MM.1S (cell line): ENCODE results near the gene BTBD9.

ENCODE experiments used
- DNase-seq: peaks from one replicate; pipeline ENCODE4 v3.0.0-alpha.2; 2015
- H2AFZ ChIP-seq: fragments of 300-600 bp; sonication (generic); 2 replicates; pipeline ENCODE4 v1.6.0; 2016; ENCODE audit warnings: antibody characterized with exemption, low read length
- H3F3A ChIP-seq: fragments of 300-600 bp; sonication (generic); 2 replicates; pipeline ENCODE4 v1.6.1; 2016; ENCODE audit warnings: mild to moderate bottlenecking, antibody characterized with exemption, low read length, moderate library complexity, mixed read lengths; ENCODE audit not compliant: insufficient read depth
- H3K27ac ChIP-seq: fragments of 300-600 bp; sonication (generic); 2 replicates; pipeline ENCODE4 v1.5.1; 2016; ENCODE audit warnings: mild to moderate bottlenecking, low read length
- H3K27me3 ChIP-seq: fragments of 300-600 bp; sonication (generic); replicated peaks from 2 replicates; pipeline ENCODE4 v1.6.0; 2016; ENCODE audit warnings: low read length; ENCODE audit not compliant: insufficient read depth
- H3K36me3 ChIP-seq: fragments of 300-600 bp; sonication (generic); replicated peaks from 2 replicates; pipeline ENCODE4 v1.6.1; 2016; ENCODE audit warnings: mild to moderate bottlenecking, low read length, mixed read lengths; ENCODE audit not compliant: insufficient read depth
- H3K4me1 ChIP-seq: fragments of 300-600 bp; sonication (generic); 2 replicates; pipeline ENCODE4 v1.6.1; 2016; ENCODE audit warnings: low read length, mixed read lengths
- H3K4me2 ChIP-seq: fragments of 300-600 bp; sonication (generic); 2 replicates; pipeline ENCODE4 v1.6.0; 2016; ENCODE audit warnings: low read depth, low read length
- H3K4me3 ChIP-seq: fragments of 300-600 bp; sonication (generic); 2 replicates; pipeline ENCODE4 v1.5.1; 2016; ENCODE audit warnings: low read length, mixed read lengths
- H3K79me2 ChIP-seq: fragments of 300-600 bp; sonication (generic); 2 replicates; pipeline ENCODE4 v1.6.1; 2016; ENCODE audit warnings: mixed run types, low read length, mixed read lengths
- H3K9ac ChIP-seq: fragments of 300-600 bp; sonication (generic); 2 replicates; pipeline ENCODE4 v1.6.1; 2016; ENCODE audit warnings: low read length, mixed read lengths
- H3K9me2 ChIP-seq: fragments of 300-600 bp; sonication (generic); replicated peaks from 2 replicates; pipeline ENCODE4 v1.6.1; 2016; ENCODE audit warnings: mild to moderate bottlenecking, low read length, mixed read lengths; ENCODE audit not compliant: insufficient read depth
- H3K9me3 ChIP-seq: fragments of 300-600 bp; sonication (generic); replicated peaks from 2 replicates; pipeline ENCODE4 v1.6.1; 2016; ENCODE audit warnings: mild to moderate bottlenecking, low read length, mixed read lengths; ENCODE audit not compliant: insufficient read depth
- H4K20me1 ChIP-seq: fragments of 300-600 bp; sonication (generic); 2 replicates; pipeline ENCODE4 v1.6.1; 2016; ENCODE audit warnings: mild to moderate bottlenecking, low read length, moderate library complexity, mixed read lengths; ENCODE audit not compliant: insufficient read depth
- CTCF ChIP-seq: fragments of 300-600 bp; sonication (generic); IDR thresholded peaks from 2 replicates; pipeline ENCODE4 v1.5.1; 2016; ENCODE audit warnings: antibody characterized with exemption, low read length, mixed read lengths
- EZH2 ChIP-seq: fragments of 300-600 bp; sonication (generic); optimal IDR thresholded peaks from 2 replicates; pipeline ENCODE3; 2017; ENCODE audit warnings: low read depth, mild to moderate bottlenecking, antibody characterized with exemption, low read length, mixed read lengths
- EZH2phosphoT487 ChIP-seq: fragments of 300-600 bp; sonication (generic); IDR thresholded peaks from 2 replicates; pipeline ENCODE4 v1.6.1; 2018; ENCODE audit warnings: antibody characterized with exemption, low read length

The BTBD9 gene

GRCh38 chr6:38654263-38654662, 14.5 kb upstream of the BTBD9 start:
- no peaks in the 10 kb centered on the region for H3K27me3 ChIP-seq
- H3K4me3 ChIP-seq = no peak overlapping the region
- no peak overlapping the region for H3K27ac ChIP-seq
- no peak overlapping the region for H3K4me2 ChIP-seq
- no peaks in the 10 kb centered on the region for H3K9me2 ChIP-seq
- H3K4me1 ChIP-seq = no peaks in the 10 kb centered on the region
- no peak overlapping the region for H2AFZ ChIP-seq
- no peaks in the 10 kb centered on the region for H3K79me2 ChIP-seq
- no peak for DNase-seq
- no peak overlapping the region for H3K9ac ChIP-seq
- no peaks in the 10 kb centered on the region for H4K20me1 ChIP-seq
- no peaks in the 10 kb centered on the region for H3K36me3 ChIP-seq
- H3F3A ChIP-seq = no peaks in the 10 kb centered on the region
- H3K9me3 ChIP-seq = no peaks in the 10 kb centered on the region
- TF ChIP-seq EZH2 (no peak), CTCF (no peak), EZH2phosphoT487 (no peak)

- H4K20me1 ChIP-seq = no peaks in the 10 kb centered on the region
- DNase-seq = no peak
- H3K79me2 ChIP-seq = no peaks in the 10 kb centered on the region
- no peaks in the 10 kb centered on the region for H3K27me3 ChIP-seq
- H3K4me3 ChIP-seq = no peak overlapping the region
- H3K9ac ChIP-seq = no peak overlapping the region
- H3K4me1 ChIP-seq = no peaks in the 10 kb centered on the region
- H3K9me2 ChIP-seq = no peaks in the 10 kb centered on the region
- no peaks in the 10 kb centered on the region for H3K9me3 ChIP-seq
- no peaks in the 10 kb centered on the region for H3F3A ChIP-seq
- TF ChIP-seq CTCF (no peak), EZH2phosphoT487 (no peak)
- H3K4me2 ChIP-seq = no peak overlapping the region
- no peaks in the 10 kb centered on the region for H3K36me3 ChIP-seq
- H3K27ac ChIP-seq = no peak overlapping the region
- no peak overlapping the region for H2AFZ ChIP-seq
These were observed 11.5 kb upstream of the BTBD9 start for GRCh38 chr6:38651121-38651784.

- no peaks in the 10 kb centered on the region for H3K36me3 ChIP-seq
- peaks cover 2% of the 10 kb centered on the region; the same call in 1 of the 2 replicates for H3K4me1 ChIP-seq
- H3K4me2 ChIP-seq = no peak overlapping the region
- no peak overlapping the region for H3K27ac ChIP-seq
- DNase-seq = no peak
- no peaks in the 10 kb centered on the region for H3K27me3 ChIP-seq
- H3F3A ChIP-seq = peaks cover 1% of the 10 kb centered on the region; the same call in 1 of the 2 replicates
- TF ChIP-seq EZH2phosphoT487 (no peak), EZH2 (no peak), CTCF (no peak)
- no peak overlapping the region for H2AFZ ChIP-seq
- H3K9me2 ChIP-seq = no peaks in the 10 kb centered on the region
- H3K9ac ChIP-seq = no peak overlapping the region
- no peaks in the 10 kb centered on the region for H3K9me3 ChIP-seq
- H4K20me1 ChIP-seq = no peaks in the 10 kb centered on the region
- no peaks in the 10 kb centered on the region for H3K79me2 ChIP-seq
- H3K4me3 ChIP-seq = no peak overlapping the region
These were observed 10.6 kb upstream of the BTBD9 start for GRCh38 chr6:38650207-38650752.
